Fibroblast of the aortic adventitia (primary cell): Measurements from ENCODE around the gene NDST4. TPM values are rescaled to one million over a fixed set of nuclear protein-coding genes. Genes with fewer than 3 reads are reported as not detected.

Source experiments
- DNase-seq: peaks from one replicate; pipeline ENCODE4 v3.0.0-alpha.2; 2010; ENCODE audit warnings: low read depth
- H3K4me3 ChIP-seq: 2 replicates; pipeline ENCODE4 v1.5.1; 2011; ENCODE audit warnings: low read depth, mild to moderate bottlenecking, control low read depth, low read length, moderate library complexity
- total RNA-seq: library from RNA; depleted of rRNA; stranded (reverse); fragments of >200 nt; gene quantifications from 2 replicates; pipeline ENCODE4 v1.2.3, GENCODE V29; 2012; ENCODE audit warnings: low replicate concordance
- TF ChIP-seq, protein P1 (sequence below): IDR thresholded peaks from 2 replicates; pipeline ENCODE4 v1.5.1; 2011; ENCODE audit warnings: mild to moderate bottlenecking, low read length, control low read depth, inconsistent platforms; ENCODE audit not compliant: insufficient read depth

NDST4 gene
- total RNA-seq, 1 donor, result not detected

- TF ChIP-seq, protein P1, sequence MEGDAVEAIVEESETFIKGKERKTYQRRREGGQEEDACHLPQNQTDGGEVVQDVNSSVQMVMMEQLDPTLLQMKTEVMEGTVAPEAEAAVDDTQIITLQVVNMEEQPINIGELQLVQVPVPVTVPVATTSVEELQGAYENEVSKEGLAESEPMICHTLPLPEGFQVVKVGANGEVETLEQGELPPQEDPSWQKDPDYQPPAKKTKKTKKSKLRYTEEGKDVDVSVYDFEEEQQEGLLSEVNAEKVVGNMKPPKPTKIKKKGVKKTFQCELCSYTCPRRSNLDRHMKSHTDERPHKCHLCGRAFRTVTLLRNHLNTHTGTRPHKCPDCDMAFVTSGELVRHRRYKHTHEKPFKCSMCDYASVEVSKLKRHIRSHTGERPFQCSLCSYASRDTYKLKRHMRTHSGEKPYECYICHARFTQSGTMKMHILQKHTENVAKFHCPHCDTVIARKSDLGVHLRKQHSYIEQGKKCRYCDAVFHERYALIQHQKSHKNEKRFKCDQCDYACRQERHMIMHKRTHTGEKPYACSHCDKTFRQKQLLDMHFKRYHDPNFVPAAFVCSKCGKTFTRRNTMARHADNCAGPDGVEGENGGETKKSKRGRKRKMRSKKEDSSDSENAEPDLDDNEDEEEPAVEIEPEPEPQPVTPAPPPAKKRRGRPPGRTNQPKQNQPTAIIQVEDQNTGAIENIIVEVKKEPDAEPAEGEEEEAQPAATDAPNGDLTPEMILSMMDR, result no peak
- DNase-seq, result no peak
- H3K4me3 ChIP-seq, result no peak overlapping the region
Measured at GRCh38 chr4:114815760-114816159, 297.7 kb downstream of the NDST4 start.

DNA sequence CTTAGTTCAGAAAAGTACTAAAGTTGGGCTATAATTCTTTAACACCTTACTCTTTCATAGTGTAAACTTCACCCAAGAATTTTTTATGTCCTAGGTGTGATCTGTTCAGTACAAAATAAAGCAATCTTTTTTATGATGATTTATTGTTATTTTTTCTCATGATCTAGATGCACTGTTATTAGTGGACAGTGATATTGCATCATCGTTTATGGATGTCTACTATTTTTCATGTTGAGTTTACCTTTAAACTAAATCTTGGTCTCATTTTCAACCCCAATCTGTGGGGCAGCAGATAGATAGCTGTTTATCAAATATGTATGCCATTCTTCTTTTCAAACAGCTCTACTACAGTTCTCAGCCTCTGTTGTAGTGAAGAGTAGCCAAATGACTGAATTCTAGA lies 299.5 kb downstream of the NDST4 start:
- no peak overlapping the region for H3K4me3 ChIP-seq
- no peak for DNase-seq
- TF ChIP-seq, protein P1, result no peak

GRCh38 chr4:114811564-114812301 lies 301.7 kb downstream of the NDST4 start:
- TF ChIP-seq, protein P1, result no peak
- DNase-seq, result no peak
- no peak overlapping the region for H3K4me3 ChIP-seq

- peak; percentile 4 for DNase-seq
- TF ChIP-seq, protein P1, result peak; percentile 70
- no peak overlapping the region for H3K4me3 ChIP-seq
Measured at GRCh38 chr4:114807759-114808404, 305.5 kb downstream of the NDST4 start.

- TF ChIP-seq, protein P1, result no peak
- no peak for DNase-seq
- H3K4me3 ChIP-seq, result no peak overlapping the region
Measured at GRCh38 chr4:114807357-114807756, 306.1 kb downstream of the NDST4 start.

DNA sequence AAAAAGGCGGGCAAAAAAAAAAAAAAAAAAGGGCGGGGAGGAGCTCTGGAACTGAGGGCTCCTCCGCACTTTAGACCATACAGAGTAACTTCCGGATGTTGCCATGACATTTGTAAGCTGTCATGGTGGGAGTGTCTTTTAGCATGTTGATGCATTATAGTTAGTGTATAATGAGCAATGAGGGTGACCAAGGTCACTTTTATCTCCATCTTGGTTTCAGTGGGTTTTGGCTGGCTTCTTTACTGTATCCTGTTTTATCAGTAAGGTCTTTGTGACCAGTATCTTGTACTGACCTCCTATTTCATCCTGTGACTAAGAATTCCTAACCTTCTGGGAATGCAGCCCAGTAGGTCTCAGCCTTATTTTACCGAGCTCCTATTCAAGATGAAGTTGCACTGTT lies 321.4 kb downstream of the NDST4 start:
- no peak overlapping the region for H3K4me3 ChIP-seq
- TF ChIP-seq, protein P1, result no peak
- no peak for DNase-seq
